HG03520 (cell line): ENCODE measurements around the gene SSR2.

Experiments used
- ATAC-seq: cut with Tn5 transposase; IDR thresholded peaks from one replicate; pipeline ENCODE4 v1.9.1; 2021; ENCODE audit warnings: mild to moderate bottlenecking, moderate library complexity; ENCODE audit not compliant: unreplicated experiment

The SSR2 gene

GRCh38 chr1:155974208-155975115 is 46.3 kb downstream of the SSR2 start:
- ATAC-seq, result no peak

- ATAC-seq, result no peak
These were observed 47.0 kb downstream of the SSR2 start for GRCh38 chr1:155973723-155974122.

DNA sequence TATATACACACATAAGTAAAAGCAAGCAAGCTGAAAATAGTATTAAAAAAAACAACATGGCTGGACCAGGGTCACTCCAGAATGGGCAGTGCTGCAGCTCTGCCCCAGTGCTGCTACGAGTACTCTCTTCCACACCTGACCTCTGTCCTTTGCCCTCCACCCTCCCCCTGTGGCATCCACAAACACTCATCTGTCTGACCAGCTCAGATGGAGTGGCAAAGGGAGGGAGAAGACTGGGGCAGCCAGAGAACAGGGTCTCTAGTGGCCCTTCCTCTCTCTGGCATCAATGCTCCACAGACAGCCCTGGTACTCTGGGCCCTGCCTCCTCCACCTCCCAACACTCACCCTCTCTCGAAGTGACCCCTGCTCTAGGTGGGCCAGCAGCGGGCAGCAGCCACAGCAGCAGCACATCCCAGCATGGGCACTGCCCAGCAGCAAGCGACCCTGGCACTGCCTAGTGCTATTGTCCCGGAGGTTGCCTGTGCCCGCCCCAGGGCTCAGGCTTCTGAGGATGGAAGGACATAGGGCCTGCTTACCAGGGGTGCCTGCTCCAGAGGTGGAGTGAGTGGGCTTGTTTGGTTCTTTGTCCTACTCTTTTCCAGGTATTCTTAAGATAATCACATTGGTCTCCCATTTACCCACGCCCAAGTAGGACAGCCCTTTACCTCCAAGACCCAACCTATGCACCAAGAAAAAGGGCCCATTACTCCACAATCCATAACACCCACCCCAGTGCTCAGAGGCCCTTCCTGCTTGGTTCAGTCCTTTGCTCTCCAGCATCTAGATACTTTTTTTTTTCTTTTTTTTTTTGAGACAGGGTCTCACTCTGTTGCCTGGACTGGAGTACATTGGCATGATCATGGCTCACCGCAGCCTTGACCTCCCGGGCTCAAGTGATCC is 48.6 kb downstream of the SSR2 start:
- no peak for ATAC-seq

- ATAC-seq, result no peak
These were observed 50.1 kb downstream of the SSR2 start for GRCh38 chr1:155970531-155971167.

DNA sequence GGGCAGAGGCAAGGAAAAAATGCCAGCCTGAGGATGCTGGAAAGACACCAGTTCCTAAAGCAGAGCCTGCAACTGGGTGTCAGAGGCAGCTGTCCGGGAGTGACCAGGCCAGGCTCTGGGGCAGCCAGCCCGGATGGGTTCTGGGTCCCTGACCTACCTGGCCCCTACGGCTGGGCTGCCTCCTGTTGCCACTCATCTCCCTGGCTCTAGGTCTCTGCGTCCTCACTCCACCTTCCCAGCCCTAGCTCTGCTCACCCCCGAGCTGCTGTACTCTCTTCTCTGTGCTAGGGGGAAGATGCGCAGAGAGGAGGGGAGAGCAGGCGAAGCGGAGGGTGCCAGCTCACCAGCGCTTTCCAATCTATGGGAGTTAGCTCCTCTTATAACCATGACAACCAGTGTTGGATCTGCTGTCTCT is 51.4 kb downstream of the SSR2 start:
- ATAC-seq, result no peak

- ATAC-seq, result no peak
These were observed 52.1 kb downstream of the SSR2 start for GRCh38 chr1:155968670-155969069.

DNA sequence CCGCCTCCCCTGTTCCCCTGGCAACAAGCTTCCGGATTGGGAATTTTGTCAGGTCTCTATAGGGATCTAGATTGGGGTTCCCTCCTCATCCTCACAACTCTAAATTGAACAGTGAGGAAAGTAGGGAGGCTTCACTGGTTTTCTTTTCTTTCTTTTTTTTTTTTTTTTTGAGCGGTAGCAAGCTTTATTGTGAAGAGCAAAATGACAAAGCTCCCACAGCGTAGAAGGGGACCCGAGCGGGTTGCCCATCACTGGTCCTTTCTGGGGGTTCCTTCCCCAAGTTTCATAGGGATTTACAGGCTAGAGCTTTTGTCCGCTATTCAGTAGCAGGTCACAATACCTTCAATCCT is 52.7 kb downstream of the SSR2 start:
- no peak for ATAC-seq

- no peak for ATAC-seq
These were observed 53.3 kb downstream of the SSR2 start for GRCh38 chr1:155967341-155968050.

- ATAC-seq, result no peak
These were observed 54.0 kb downstream of the SSR2 start for GRCh38 chr1:155966750-155967149.

GRCh38 chr1:155966135-155966534 is 54.6 kb downstream of the SSR2 start:
- no peak for ATAC-seq

DNA sequence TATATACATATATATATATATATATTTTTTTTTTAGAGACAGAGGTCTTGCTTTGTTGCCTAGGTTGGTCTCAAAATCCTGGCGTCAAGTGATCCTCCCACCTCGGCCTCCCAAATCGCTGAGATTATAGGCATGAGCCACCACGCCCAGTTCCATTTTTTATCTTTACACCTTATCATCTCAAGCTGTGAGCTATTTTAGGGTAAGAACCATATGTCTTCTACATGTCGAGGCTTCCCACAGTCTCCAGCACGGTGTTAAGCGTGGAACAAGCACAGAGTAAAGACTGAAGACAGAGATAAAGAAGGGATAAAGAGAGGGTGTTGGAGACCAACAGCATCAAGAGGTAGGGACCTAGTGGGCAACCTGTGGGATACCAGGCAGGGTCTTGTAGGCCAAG is 56.6 kb downstream of the SSR2 start:
- ATAC-seq, result no peak

GRCh38 chr1:155962599-155963211 is 58.0 kb downstream of the SSR2 start:
- ATAC-seq, result no peak

GRCh38 chr1:155961937-155962336 is 58.8 kb downstream of the SSR2 start:
- no peak for ATAC-seq

- ATAC-seq, result no peak
These were observed 60.5 kb downstream of the SSR2 start for GRCh38 chr1:155960081-155960745.
